K562 (cell line): ENCODE data around the gene WTAP.

Experiments
- CBFB ChIP-seq: sonication (generic); formaldehyde crosslinking; IDR thresholded peaks from 2 replicates; pipeline ENCODE4 v1.4.0; 2020; ENCODE audit warnings: mild to moderate bottlenecking, missing genetic modification reagents
- COPS2 ChIP-seq: fragments of 450-650 bp; conservative IDR thresholded peaks from 2 replicates; pipeline ENCODE4 v1.6.1; 2016; ENCODE audit warnings: mild to moderate bottlenecking, moderate library complexity
- CREM ChIP-seq: IDR thresholded peaks from 2 replicates; pipeline ENCODE4 v1.6.1; 2014; ENCODE audit warnings: antibody characterized with exemption, low read depth
- POLR2AphosphoS5 ChIP-seq: IDR thresholded peaks from 2 replicates; pipeline ENCODE4 v1.6.1; 2011; ENCODE audit warnings: mild to moderate bottlenecking, low read depth, low read length, moderate library complexity; ENCODE audit not compliant: control insufficient read depth, insufficient read depth
- PYGO2 ChIP-seq: fragments of 450-650 bp; IDR thresholded peaks from 2 replicates; pipeline ENCODE4 v1.6.1; 2016; ENCODE audit warnings: mild to moderate bottlenecking, missing genetic modification characterization, moderate library complexity, missing compliant biosample characterization
- RAD21 ChIP-seq, 2 experiments: fragments of 250-450 bp in 1 of 2; fragments of 450-650 bp in 1 of 2; sonication (Bioruptor Pico) in 1 of 2; formaldehyde crosslinking in 1 of 2; IDR thresholded peaks in 1 of 2; conservative IDR thresholded peaks in 1 of 2; 2 replicates each; pipeline versions ENCODE4 v1.4.0 to v1.8.0; 2020 to 2022; ENCODE audit warnings: mild to moderate bottlenecking in 2 of 2, moderate library complexity in 1 of 2
- SMARCA5 ChIP-seq: fragments of 450-650 bp; IDR thresholded peaks from 2 replicates; pipeline ENCODE4 v1.6.1; 2016
- SPI1 ChIP-seq: IDR thresholded peaks from 2 replicates; pipeline ENCODE4 v1.6.1; 2011; ENCODE audit warnings: low read depth, low read length, control low read depth, borderline replicate concordance
- TBL1XR1 ChIP-seq, 2 experiments: IDR thresholded peaks; 2 replicates each; pipeline ENCODE4 v1.6.1; 2012; ENCODE audit warnings: improper control_type of control experiment in 2 of 2, low read length in 2 of 2, mild to moderate bottlenecking in 1 of 2
- ZFX ChIP-seq: sonication (generic); formaldehyde crosslinking; IDR thresholded peaks from 2 replicates; pipeline ENCODE4 v1.8.0; 2022; ENCODE audit warnings: mild to moderate bottlenecking, missing genetic modification reagents, moderate library complexity

GRCh38 chr6:159686040-159686439 is 41.3 kb upstream of the WTAP start:
- TF ChIP-seq RAD21 (CRISPR knock-in tag; conservative IDR thresholded peaks at IDR 0.05 in 1 of 2, IDR thresholded peaks at IDR 0.05 in 1 of 2), result no peak
- TF ChIP-seq PYGO2 (tag), result no peak
- no peak for TF ChIP-seq POLR2AphosphoS5
- TF ChIP-seq ZFX (CRISPR knock-in tag), result no peak
- no peak for TF ChIP-seq TBL1XR1 (IDR thresholded peaks at IDR 0.05; ENCODE audit: low read length in 2 of 2)
- no peak for TF ChIP-seq SPI1
- no peak for TF ChIP-seq COPS2
- no peak for TF ChIP-seq CBFB
- TF ChIP-seq SMARCA5, result no peak
- no peak for TF ChIP-seq CREM
